GM10266 (cell line): ENCODE data around the gene LUZP4.
"Not testable (repeated sequence)": the region's sequence is repeated elsewhere in the genome, so short reads cannot be mapped to it uniquely, and the experiment has no call there.

Source experiments
- DNase-seq: peaks from one replicate; pipeline ENCODE4 v3.0.0; 2012; ENCODE audit errors: extremely low spot score
- TF ChIP-seq, protein P1 (sequence below): IDR thresholded peaks from 2 replicates; pipeline ENCODE4 v1.5.1; 2012; ENCODE audit warnings: mild to moderate bottlenecking, low read depth; ENCODE audit not compliant: control insufficient read depth, insufficient read depth; ENCODE audit errors: missing control alignments

Gene LUZP4

DNA sequence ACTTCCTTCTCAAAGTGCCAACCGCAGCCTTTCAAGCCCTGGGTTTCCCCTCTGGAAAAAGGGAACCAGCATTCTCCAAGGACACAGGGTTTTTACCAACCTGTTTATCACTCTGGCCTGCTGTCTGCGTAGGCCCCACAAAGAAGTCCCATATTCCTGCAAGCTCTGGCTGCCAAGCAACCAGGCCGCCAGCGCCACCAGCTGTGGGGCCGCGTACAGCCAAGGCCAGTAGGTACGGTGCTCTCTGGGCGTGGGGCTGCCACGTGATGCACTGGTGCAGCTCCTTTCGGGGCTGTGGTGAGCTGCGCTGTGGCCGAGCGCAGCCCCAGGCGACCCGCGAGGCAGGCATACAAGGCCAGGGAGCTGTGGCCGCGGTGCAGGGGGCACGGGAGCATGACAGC, 22.1 kb downstream of the LUZP4 start:
- peak; percentile 16 for DNase-seq
- TF ChIP-seq, protein P1, sequence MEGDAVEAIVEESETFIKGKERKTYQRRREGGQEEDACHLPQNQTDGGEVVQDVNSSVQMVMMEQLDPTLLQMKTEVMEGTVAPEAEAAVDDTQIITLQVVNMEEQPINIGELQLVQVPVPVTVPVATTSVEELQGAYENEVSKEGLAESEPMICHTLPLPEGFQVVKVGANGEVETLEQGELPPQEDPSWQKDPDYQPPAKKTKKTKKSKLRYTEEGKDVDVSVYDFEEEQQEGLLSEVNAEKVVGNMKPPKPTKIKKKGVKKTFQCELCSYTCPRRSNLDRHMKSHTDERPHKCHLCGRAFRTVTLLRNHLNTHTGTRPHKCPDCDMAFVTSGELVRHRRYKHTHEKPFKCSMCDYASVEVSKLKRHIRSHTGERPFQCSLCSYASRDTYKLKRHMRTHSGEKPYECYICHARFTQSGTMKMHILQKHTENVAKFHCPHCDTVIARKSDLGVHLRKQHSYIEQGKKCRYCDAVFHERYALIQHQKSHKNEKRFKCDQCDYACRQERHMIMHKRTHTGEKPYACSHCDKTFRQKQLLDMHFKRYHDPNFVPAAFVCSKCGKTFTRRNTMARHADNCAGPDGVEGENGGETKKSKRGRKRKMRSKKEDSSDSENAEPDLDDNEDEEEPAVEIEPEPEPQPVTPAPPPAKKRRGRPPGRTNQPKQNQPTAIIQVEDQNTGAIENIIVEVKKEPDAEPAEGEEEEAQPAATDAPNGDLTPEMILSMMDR = no peak

DNA sequence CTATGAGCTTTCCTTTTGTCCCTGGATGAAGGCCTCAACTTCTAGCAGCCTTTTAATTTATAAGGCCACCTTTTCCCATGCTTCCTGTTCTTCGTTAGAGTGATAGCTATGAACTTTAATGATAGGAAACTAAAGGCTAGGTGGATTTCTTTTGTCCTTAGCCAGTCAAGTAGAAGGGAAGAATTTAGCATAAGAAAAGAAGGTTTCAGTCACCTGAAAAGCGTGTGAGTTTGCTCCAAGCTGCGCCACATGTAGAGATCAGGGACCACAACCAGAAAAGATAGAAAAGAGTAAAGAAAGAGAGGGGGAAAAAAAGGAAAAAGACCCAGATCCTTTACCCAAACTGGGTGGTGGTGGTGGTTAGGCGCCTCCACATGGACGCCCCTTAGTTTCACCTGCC, 28.6 kb downstream of the LUZP4 start:
- TF ChIP-seq, protein P1 = no peak
- no peak for DNase-seq

GRCh38 chrX:115322375-115322774, 32.9 kb downstream of the LUZP4 start:
- TF ChIP-seq, protein P1 = no peak
- DNase-seq = no peak

GRCh38 chrX:115324194-115324593, 34.7 kb downstream of the LUZP4 start:
- no peak for DNase-seq
- TF ChIP-seq, protein P1 = no peak

DNA sequence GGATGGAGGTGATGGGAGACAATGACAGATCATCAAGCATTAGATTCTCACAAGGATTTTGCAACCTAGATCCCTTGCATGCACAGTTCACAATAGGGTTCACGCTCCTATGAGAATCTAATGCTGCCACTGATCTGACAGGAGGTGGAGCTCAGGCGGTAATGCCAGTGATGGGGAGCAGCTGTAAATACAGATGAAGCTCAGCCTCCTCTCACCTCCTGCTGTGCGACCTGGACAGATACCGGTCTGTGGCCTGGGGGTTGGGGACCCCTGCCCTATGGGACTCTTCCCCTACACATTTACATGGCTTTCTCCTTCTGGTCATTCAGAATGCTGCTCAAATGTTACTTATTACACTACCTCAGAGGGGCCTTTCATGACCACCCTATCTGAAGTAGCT, 39.8 kb downstream of the LUZP4 start:
- not testable (repeated sequence) for DNase-seq

- DNase-seq = peak; percentile 31
- TF ChIP-seq, protein P1 = peak; percentile 60
These were observed 41.1 kb downstream of the LUZP4 start for GRCh38 chrX:115330498-115331168.

GRCh38 chrX:115332832-115333231, 43.3 kb downstream of the LUZP4 start:
- no peak for DNase-seq
- TF ChIP-seq, protein P1 = no peak

DNA sequence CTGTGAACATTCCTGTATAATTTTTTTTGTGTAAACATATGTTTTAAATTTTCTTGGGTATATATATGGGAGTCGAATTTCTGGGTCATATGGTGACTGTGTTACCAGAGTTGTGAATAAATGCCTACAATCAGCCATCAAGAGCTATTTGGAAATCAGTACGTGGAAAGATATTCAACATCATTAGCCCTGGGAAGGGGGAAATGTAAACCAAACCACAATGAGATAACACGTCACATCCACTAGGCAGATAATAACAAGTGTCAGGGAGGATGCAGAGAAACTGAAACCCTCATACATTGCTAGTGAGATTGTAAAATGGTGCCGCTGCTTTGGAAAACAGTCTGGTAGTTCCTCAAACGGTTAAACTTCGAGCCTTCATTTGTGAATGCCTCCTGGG, 43.9 kb downstream of the LUZP4 start:
- TF ChIP-seq, protein P1 = no peak

More for the DNA sequence above, 43.9 kb downstream of the LUZP4 start:
- no peak for DNase-seq
